HepG2 (cell line): Measurements from ENCODE around the gene DQX1. TPM values are rescaled to one million over a fixed set of nuclear protein-coding genes. Genes with fewer than 3 reads are reported as not detected.

Source experiments
- HOXA9 ChIP-seq: sonication (generic); formaldehyde crosslinking; IDR thresholded peaks from 2 replicates; pipeline ENCODE4 v1.8.1; 2022; ENCODE audit warnings: missing genetic modification reagents, mild to moderate bottlenecking, moderate library complexity, borderline replicate concordance
- NR1H2 ChIP-seq: sonication (generic); formaldehyde crosslinking; IDR thresholded peaks from 2 replicates; pipeline ENCODE4 v1.8.1; 2022; ENCODE audit warnings: low read depth, missing genetic modification reagents, borderline replicate concordance
- POLR2G ChIP-seq: fragments of 200-400 bp; formaldehyde crosslinking; IDR thresholded peaks from 2 replicates; pipeline ENCODE4 v1.6.1; 2018; ENCODE audit warnings: mild to moderate bottlenecking, low read depth, low read length, moderate library complexity
- ZNF292 ChIP-seq: sonication (generic); formaldehyde crosslinking; IDR thresholded peaks from 2 replicates; pipeline ENCODE4 v1.8.1; 2022; ENCODE audit warnings: mild to moderate bottlenecking, low read depth, missing genetic modification reagents, borderline replicate concordance
- ZNF367 ChIP-seq: sonication (generic); formaldehyde crosslinking; IDR thresholded peaks from 2 replicates; pipeline ENCODE4 v1.4.0; 2020; ENCODE audit warnings: missing genetic modification reagents, borderline replicate concordance
- ZNF460 ChIP-seq: sonication (generic); formaldehyde crosslinking; IDR thresholded peaks from 2 replicates; pipeline ENCODE4 v1.5.1; 2020; ENCODE audit warnings: missing genetic modification reagents, mild to moderate bottlenecking, borderline replicate concordance
- polyA plus RNA-seq, 8 experiments: library from polyadenylated mRNA; depleted of rRNA in 3 of 8; stranded (reverse) in 7 of 8; unstranded in 1 of 8; fragments of >200 nt; fragmentation: Illumina TruSeq in 4 of 8; extraction: Trizol in 4 of 8; gene quantifications; 2 replicates each; pipeline versions ENCODE4 v1.2.1 to v1.2.3, GENCODE V29; 2011 to 2016; ENCODE audit warnings: low read depth in 4 of 8, missing spikeins in 1 of 8, mixed read lengths in 1 of 8; ENCODE audit not compliant: insufficient read depth in 1 of 8
- total RNA-seq, 5 experiments: library from RNA; depleted of rRNA; stranded (reverse); fragments of >200 nt; fragmentation: Illumina TruSeq; extraction: Trizol; gene quantifications; 2 replicates each; pipeline ENCODE4 v1.2.3, GENCODE V29; 2016; ENCODE audit warnings: low read depth in 1 of 5
- TF ChIP-seq, protein P1 (sequence below): sonication (generic); formaldehyde crosslinking; IDR thresholded peaks from 2 replicates; pipeline ENCODE4 v1.5.0; 2020; ENCODE audit warnings: mild to moderate bottlenecking, missing genetic modification reagents
- TF ChIP-seq, protein P2 (sequence below): conservative IDR thresholded peaks from 2 replicates; pipeline ENCODE4 v1.6.1; 2018; ENCODE audit warnings: missing genetic modification reagents
- TF ChIP-seq, protein P3 (sequence below): sonication (generic); formaldehyde crosslinking; IDR thresholded peaks from 2 replicates; pipeline ENCODE4 v1.4.0; 2020; ENCODE audit warnings: missing genetic modification reagents
- TF ChIP-seq, protein P4 (sequence below): sonication (generic); formaldehyde crosslinking; IDR thresholded peaks from 2 replicates; pipeline ENCODE4 v1.5.1; 2020; ENCODE audit warnings: mild to moderate bottlenecking, missing genetic modification reagents, borderline replicate concordance
- TF ChIP-seq, protein P5 (sequence below): sonication (generic); formaldehyde crosslinking; IDR thresholded peaks from 2 replicates; pipeline ENCODE4 v1.5.0; 2020; ENCODE audit warnings: missing genetic modification reagents, mild to moderate bottlenecking, borderline replicate concordance

Gene DQX1
- total and polyA plus RNA-seq, 2 of the 13 experiments (the other 11 are each of a cell fraction or from before 2014, with no cell fraction given), result 27.6 to 89.8 TPM

DNA sequence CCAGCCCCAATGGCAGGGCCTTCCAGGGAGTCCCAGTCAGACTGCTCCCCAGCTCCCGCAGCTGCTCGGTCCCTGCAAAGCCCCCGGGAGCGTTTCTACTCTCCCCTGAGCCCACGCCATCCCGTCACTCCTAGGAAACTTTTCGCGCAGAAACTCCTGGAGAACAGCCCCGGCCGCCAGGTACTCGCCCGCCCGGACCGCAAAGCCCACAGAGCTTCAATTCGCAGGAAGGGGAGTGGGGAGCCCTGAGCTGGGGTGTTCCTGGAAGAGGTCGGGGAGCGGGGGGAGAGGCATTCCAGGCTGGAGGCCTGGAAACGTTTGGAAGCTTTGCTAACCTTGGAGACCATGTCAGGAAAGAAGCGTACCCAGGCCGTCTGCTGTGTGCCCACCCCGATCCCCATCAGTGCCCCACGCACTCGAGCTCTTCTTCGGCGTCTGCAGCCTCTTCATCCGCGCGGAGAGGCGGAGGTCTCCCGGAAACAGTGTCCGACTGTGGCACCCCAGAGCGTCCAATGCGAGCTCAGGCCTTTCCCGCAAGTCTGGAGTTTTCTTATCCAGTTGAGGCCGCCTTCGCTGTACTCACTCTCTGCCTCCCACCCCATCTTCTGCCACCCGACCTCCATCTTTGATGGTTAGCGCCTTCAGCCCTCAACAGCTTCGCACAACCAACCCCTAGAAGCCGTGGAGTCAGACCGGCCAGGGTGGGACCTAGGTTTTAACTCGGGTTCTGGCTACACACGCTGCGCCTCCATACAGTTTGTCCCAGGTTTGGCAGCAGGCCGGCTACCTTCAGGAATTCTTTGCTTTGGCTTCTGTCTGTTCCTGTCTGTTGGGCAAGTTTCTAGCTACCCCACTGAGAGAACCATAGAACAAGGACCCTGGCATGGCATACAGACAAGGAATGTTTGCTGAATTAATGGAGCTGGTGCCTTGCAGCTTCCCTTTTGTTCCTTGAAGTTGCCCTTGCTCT lies 22.2 kb downstream of the DQX1 start (continued):
- TF ChIP-seq, protein P1, sequence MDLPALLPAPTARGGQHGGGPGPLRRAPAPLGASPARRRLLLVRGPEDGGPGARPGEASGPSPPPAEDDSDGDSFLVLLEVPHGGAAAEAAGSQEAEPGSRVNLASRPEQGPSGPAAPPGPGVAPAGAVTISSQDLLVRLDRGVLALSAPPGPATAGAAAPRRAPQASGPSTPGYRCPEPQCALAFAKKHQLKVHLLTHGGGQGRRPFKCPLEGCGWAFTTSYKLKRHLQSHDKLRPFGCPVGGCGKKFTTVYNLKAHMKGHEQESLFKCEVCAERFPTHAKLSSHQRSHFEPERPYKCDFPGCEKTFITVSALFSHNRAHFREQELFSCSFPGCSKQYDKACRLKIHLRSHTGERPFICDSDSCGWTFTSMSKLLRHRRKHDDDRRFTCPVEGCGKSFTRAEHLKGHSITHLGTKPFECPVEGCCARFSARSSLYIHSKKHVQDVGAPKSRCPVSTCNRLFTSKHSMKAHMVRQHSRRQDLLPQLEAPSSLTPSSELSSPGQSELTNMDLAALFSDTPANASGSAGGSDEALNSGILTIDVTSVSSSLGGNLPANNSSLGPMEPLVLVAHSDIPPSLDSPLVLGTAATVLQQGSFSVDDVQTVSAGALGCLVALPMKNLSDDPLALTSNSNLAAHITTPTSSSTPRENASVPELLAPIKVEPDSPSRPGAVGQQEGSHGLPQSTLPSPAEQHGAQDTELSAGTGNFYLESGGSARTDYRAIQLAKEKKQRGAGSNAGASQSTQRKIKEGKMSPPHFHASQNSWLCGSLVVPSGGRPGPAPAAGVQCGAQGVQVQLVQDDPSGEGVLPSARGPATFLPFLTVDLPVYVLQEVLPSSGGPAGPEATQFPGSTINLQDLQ (CRISPR knock-in tag), result no peak; the same call in 1 of the 2 replicates
- TF ChIP-seq NR1H2 (CRISPR knock-in tag), result no peak
- TF ChIP-seq HOXA9 (CRISPR knock-in tag), result no peak
- TF ChIP-seq, protein P2, sequence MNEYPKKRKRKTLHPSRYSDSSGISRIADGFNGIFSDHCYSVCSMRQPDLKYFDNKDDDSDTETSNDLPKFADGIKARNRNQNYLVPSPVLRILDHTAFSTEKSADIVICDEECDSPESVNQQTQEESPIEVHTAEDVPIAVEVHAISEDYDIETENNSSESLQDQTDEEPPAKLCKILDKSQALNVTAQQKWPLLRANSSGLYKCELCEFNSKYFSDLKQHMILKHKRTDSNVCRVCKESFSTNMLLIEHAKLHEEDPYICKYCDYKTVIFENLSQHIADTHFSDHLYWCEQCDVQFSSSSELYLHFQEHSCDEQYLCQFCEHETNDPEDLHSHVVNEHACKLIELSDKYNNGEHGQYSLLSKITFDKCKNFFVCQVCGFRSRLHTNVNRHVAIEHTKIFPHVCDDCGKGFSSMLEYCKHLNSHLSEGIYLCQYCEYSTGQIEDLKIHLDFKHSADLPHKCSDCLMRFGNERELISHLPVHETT (CRISPR knock-in tag), result no peak
- TF ChIP-seq, protein P3, sequence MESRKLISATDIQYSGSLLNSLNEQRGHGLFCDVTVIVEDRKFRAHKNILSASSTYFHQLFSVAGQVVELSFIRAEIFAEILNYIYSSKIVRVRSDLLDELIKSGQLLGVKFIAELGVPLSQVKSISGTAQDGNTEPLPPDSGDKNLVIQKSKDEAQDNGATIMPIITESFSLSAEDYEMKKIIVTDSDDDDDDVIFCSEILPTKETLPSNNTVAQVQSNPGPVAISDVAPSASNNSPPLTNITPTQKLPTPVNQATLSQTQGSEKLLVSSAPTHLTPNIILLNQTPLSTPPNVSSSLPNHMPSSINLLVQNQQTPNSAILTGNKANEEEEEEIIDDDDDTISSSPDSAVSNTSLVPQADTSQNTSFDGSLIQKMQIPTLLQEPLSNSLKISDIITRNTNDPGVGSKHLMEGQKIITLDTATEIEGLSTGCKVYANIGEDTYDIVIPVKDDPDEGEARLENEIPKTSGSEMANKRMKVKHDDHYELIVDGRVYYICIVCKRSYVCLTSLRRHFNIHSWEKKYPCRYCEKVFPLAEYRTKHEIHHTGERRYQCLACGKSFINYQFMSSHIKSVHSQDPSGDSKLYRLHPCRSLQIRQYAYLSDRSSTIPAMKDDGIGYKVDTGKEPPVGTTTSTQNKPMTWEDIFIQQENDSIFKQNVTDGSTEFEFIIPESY (CRISPR knock-in tag), result no peak
- no peak; the same call in 1 of the 2 replicates for TF ChIP-seq ZNF367 (CRISPR knock-in tag)
- no peak for TF ChIP-seq ZNF292 (CRISPR knock-in tag)
- TF ChIP-seq POLR2G, result peak; percentile 32; the same call in 1 of the 2 replicates
- TF ChIP-seq, protein P4, sequence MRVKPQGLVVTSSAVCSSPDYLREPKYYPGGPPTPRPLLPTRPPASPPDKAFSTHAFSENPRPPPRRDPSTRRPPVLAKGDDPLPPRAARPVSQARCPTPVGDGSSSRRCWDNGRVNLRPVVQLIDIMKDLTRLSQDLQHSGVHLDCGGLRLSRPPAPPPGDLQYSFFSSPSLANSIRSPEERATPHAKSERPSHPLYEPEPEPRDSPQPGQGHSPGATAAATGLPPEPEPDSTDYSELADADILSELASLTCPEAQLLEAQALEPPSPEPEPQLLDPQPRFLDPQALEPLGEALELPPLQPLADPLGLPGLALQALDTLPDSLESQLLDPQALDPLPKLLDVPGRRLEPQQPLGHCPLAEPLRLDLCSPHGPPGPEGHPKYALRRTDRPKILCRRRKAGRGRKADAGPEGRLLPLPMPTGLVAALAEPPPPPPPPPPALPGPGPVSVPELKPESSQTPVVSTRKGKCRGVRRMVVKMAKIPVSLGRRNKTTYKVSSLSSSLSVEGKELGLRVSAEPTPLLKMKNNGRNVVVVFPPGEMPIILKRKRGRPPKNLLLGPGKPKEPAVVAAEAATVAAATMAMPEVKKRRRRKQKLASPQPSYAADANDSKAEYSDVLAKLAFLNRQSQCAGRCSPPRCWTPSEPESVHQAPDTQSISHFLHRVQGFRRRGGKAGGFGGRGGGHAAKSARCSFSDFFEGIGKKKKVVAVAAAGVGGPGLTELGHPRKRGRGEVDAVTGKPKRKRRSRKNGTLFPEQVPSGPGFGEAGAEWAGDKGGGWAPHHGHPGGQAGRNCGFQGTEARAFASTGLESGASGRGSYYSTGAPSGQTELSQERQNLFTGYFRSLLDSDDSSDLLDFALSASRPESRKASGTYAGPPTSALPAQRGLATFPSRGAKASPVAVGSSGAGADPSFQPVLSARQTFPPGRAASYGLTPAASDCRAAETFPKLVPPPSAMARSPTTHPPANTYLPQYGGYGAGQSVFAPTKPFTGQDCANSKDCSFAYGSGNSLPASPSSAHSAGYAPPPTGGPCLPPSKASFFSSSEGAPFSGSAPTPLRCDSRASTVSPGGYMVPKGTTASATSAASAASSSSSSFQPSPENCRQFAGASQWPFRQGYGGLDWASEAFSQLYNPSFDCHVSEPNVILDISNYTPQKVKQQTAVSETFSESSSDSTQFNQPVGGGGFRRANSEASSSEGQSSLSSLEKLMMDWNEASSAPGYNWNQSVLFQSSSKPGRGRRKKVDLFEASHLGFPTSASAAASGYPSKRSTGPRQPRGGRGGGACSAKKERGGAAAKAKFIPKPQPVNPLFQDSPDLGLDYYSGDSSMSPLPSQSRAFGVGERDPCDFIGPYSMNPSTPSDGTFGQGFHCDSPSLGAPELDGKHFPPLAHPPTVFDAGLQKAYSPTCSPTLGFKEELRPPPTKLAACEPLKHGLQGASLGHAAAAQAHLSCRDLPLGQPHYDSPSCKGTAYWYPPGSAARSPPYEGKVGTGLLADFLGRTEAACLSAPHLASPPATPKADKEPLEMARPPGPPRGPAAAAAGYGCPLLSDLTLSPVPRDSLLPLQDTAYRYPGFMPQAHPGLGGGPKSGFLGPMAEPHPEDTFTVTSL (CRISPR knock-in tag), result no peak
- TF ChIP-seq, protein P5, sequence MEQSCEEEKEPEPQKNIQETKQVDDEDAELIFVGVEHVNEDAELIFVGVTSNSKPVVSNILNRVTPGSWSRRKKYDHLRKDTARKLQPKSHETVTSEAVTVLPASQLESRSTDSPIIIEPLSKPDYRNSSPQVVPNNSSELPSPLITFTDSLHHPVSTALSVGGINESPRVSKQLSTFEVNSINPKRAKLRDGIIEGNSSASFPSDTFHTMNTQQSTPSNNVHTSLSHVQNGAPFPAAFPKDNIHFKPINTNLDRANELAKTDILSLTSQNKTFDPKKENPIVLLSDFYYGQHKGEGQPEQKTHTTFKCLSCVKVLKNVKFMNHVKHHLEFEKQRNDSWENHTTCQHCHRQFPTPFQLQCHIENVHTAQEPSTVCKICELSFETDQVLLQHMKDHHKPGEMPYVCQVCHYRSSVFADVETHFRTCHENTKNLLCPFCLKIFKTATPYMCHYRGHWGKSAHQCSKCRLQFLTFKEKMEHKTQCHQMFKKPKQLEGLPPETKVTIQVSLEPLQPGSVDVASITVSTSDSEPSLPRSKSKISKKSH (CRISPR knock-in tag), result peak; percentile 54; the same call in 1 of the 2 replicates
- TF ChIP-seq ZNF460, result no peak
